GM19239 (cell line): ENCODE data around the gene MEIOSIN.

Experiments
- DNase-seq: peaks from one replicate; pipeline ENCODE4 v3.0.0; 2011; ENCODE audit warnings: low spot score; ENCODE audit not compliant: insufficient read length
- FAIRE-seq: peaks from 2 replicates; lab custom pipeline; 2011; peaks lifted over from hg19 to GRCh38; lab: Jason Lieb, UNC

MEIOSIN gene

DNA sequence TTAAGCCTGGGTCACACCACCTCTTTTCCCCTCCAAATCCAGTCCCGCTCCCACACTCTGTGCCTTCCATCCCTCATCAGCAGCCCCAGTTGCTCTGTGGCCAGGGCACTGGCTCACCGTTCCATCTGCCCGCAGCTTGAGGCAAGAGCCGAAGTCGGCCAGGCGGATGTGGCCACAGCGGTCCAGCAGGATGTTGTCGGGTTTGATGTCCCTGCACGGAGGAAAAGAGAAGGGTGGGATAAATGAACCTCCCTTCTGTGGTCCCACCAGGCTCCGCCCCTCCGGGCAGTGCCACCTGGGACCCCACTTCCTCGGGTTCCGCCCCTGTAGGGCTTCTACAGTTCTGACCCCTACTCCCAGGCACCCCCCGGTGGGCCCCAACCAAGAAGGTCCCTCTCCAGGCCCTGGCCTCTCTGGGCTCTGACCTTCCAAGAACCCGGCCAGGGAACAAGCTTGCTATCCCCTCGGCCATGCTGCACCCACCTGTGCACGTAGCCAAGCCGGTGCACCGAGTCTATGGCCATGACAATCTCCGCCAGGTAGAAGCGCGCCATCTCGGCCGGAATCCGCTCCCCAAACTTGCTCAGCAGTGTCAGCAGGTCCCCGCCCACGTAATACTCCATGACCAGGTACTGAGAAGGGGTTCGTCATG, 44.9 kb downstream of the MEIOSIN start:
- no peak for DNase-seq
- no peak for FAIRE-seq

DNA sequence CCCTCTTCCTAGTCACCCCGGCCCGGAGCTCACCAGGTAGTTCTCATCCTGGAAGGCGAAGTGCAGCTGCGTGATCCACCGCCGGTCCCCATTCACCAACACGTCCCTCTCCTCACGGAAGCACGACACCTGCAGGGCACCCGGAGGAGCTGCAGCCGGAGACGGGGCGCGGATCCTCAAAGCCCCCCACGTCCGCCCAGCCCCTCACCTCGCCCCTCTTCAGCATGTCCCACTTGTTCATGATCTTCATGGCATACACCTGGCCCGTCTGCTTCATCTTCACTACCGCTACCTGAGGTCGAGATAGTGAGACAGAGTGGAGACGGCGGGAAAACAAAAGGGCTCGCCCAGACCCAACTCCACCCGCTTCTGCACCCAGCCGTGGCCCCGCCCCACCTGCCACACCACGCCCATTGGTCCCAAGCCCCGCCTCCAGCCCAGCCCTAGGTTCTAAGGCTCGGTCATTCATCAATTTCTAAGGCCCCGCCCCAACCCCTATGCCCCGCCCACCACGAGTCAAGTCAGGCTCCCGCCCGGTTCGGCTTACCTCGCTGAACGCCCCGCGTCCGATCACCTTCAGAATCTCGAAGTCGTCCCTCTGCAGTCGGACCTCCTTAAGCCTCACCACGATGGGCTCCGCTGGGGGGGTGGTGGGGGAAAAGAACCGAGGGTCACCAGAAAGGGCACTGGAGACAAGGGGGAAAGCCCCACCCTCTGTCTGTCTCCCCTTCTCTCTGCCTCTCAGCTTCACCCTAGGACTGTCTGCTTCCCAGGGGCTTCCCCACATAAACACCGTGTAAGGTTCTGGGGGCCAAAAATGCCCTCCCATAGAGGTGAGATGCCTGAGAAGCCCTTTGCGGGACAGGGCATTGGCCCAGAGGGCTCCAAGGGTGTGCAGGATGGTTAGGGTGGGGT, 46.2 kb downstream of the MEIOSIN start:
- DNase-seq = peak; percentile 97
- peak; percentile 95 for FAIRE-seq

DNA sequence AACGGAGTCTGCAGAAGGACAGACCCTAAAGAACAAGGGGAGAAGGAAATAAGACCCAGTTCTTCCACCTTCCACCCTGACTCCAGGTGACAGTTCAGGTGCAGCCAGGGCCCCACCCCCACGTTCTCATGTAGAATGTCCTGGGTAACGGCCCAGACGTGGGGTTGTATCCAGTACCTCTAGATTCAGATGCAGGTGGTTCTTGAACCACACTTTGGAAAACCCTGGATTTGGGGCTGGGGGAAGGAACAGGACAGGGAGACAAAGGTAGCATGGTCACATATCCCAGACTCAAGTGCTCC, 46.9 kb downstream of the MEIOSIN start:
- FAIRE-seq = no peak
- no peak for DNase-seq

DNA sequence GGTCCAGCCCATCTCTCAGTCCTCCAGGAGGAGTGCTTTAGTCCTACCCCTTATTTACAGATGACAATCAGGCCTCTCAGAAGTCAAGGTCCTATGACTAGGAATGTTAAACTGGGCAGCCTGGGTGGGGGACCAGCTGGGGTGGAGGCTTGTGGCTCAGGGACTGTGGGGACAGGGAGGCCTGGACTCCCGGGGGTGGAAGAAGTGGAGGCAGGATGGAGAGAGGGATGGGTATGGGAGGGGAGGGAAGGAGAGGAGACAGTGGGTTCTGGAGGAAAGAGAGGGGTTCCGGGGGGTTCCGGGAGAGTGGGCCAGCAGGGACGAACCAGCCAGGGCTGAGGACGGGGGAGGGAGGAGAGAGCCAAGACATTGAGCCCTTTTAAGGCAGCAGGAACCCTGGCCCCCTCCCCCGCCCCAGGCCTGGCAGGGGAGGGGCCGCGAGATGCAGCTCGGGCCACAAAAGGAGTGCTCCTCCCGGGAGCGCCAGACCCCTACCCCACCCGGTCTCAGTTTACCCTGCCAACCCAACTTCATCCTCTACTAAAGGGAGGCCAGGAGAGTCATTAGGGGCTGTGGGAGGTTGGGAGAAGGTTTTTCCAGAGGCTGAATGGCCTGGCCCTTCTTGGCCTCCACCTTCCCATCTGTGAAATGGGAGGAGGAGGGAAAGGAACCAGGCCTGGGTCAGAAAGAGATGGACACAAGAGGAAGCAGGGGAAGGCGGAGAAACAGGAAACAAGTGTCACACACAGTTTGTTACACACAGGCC, 47.4 kb downstream of the MEIOSIN start:
- FAIRE-seq (no peak), DNase-seq (no peak)

DNA sequence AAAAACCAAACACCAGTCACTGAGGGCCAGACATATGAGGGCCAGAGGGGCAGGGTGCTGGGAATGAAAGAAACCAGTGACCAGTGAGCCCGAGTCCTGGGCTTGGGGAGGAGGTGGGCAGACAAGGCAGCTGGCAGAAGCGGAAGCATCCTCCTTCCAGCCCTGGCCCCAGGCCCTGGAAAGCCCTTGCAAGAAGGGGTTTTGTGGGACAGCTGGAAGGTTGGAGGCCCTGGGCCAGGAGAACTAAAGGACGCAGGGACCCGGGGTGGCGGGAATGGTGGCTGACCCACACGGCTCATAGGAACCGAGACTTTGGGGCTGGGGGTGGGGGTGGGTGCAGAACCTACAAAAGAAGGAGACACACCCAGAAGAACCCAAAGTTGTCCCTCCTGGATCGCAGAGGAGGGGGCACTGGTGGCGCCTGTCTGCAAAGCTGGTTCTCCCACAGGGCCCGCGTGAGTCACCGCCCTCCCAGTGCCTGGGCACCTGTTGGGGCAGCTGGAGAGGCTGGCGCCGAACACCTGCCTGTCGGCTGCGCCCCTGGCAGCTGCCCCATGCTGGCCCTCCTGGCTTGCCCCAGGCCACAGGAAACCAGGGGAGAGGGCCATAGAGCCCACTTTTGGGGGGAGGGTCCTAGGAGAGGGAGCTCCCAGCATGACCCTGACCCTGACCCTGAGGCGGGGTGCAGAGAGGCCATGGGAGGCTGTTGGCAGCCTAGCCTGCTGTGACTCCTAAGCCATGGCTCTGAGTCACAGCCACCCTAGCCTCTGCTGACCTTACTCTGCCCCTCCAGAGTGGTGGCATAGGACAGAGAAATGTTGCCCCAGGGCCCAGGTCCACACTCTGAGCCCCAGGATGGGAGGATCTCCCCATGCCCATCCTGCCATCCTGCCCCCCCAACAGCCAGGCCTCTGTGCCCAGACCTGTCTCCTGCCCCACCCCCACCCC, 48.2 kb downstream of the MEIOSIN start:
- DNase-seq (no peak), FAIRE-seq (no peak)

DNA sequence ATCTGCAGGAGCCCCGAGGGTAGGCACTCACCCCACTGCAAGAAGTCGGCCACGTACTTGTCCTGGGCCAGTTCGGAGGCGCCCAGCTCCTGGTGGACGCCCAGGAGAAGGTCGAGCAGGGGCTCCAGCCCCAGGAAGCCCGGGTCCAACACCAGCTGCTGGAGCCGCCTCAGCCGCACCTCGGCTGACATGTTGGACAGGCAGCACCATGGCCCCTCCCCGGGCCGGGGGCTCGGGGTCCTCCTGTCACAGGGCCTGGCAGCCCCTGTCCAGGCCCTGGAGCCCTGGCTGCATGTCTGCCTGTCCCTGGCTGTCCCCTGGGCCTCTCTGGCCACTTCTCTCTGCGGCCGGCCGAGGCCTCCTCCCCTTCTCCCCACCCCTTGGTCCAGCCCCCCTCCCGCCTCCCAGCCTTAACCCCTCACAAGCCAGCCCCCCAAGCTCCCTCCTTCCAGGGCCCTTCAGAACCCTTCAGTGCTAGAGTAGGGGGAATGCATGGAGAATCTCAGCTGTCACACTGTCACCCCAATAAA, 49.0 kb downstream of the MEIOSIN start, which contains the start of gene DMPK:
TSS of gene DMPK (minus strand) at position 329 of the 530 bp plus-strand sequence. CDS start at position 191, 138 bp downstream.
- DNase-seq = no peak
- FAIRE-seq = no peak

DNA sequence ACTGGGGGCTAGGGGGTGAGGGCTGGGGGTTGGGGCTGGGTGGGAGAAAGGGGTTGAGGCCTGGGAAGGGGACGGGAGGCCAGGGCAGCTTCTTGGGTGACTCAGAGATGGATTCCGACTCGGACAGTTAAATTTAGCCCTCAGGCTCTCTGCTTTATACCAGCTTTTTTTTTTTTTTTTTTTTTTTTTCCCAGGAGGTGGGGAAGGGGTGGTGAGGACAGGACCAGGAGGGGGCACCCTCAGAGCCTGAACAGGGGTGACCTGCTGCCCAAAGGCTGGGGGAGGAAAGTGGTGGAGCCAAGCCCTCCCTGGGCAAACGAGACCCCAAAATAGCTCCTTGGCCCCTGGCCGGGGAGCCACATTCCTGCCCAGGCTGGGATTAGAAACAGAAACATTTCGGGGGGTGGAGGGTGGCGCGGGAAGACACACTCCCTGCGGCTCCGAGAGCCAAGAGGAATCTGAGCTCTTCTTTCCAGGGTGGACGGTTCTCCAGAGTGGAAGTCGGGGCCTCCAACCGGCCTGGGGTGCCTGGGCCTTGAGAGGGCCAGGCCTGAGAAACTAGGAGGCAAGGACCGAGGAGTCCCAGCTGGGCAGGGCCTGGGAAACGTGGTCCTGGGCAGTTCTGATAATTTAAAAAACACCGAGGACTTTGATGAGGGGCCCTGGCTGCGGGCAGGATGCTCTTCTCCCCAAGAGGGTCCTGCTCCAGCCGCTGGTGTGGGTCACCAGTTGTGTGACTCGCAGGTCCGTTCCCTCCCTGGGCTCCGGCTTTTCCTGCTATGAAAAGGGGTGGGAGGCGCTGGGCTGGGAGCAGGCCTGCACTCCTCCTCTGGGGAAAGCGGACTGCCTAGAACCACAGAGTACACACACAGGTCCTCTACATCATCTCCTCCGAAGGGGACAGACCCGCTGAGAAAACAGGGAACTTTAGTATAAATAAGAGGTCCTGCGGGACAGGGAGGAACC, 49.9 kb downstream of the MEIOSIN start:
- DNase-seq (no peak), FAIRE-seq (no peak)

DNA sequence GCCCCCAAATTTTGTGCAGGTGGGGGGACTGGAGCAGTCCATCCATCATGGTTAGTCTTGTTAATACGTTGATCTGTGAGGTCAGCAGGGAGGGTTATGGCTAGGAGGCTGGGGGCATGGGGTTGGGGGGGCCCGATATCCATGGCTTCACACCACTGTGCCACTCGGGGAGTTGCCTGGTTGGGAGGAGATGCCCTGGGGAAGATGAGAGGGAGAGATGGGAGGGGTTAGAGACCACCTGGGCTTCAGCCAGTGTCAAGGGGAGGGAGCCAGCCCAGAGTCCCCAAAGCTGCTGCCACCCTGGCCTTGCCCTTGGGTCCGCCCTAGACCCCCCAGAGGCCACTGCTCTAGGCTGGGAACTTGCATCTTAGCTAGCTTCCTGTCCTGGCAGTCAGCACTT, 50.9 kb downstream of the MEIOSIN start:
- FAIRE-seq = no peak

DNA sequence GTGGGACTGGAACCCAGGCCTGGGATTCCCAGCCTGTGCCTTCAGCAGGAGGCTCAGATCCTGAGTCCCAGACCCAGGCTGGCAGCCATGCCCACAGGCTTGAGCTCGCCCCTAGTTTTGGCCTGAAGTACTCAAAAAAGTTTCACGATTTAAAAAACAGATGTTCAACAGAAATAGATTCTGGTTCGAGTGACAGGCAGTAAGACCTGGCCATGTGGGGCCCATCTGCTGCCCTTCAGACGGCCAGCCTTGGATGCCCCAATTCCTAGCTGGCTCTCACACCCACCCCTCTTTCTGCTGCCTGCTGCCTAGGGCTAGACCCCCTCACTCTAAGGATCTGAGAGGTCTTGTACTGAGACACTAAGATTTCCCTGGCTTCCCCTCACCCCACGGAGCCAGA, 51.9 kb downstream of the MEIOSIN start:
- DNase-seq (no peak), FAIRE-seq (no peak)

More for the DNA sequence above, 50.9 kb downstream of the MEIOSIN start:
- no peak for DNase-seq

DNA sequence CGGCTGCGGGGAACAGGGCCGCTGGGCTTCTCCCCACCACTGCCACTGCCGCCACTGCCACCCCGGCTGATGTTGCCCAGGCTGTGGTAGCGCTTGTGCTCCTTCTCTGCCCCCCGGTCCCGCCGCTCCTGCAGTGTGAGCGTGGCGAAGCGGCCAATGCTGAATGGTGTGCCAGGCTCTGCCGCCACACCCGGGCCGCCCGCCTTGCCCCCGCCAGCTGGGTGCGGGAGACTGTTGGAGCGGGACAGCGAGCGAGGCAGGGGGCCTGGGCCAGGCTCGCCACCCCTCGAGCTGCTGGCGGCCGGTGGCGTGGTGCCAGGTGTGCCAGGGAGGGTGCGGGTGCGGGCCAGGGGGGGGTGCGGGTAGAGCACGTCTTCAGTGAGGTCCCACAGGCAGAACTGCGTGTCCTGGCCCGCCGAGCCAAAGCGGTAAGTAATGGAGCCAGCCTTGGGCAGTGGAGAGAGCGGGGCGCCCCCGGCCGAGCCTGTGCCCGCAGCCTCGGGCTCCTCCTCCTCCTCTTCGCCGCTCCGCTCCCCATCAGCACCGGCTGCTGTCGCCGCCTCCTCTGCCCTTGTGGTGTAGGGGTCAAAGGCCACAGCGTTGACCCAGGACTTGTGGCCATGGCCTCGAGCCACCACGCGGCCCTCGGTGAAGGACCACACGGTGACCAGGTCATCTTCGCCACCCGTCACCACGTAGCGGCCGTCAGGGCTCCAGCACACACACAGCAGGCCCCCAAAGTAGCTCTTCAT, 52.7 kb downstream of the MEIOSIN start:
- FAIRE-seq (no peak), DNase-seq (no peak)

DNA sequence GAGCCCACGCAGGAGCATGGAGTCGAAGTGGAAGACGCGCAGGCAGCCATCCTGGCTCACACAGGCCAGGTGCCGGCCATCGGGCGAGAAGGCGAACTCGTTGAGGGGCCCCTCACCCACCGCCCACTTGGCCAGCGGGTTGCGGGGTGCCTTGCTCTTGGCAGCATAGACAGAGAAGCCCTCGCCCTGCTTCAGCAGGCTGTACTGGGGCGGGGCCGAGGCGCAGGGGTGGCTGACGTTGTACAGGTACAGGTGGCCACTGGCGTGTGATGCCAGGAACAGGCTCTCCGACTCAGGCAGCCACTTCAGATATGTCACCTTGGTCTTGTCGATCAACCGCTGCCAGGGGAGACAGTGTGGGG, 53.3 kb downstream of the MEIOSIN start:
- FAIRE-seq (no peak), DNase-seq (no peak)

DNA sequence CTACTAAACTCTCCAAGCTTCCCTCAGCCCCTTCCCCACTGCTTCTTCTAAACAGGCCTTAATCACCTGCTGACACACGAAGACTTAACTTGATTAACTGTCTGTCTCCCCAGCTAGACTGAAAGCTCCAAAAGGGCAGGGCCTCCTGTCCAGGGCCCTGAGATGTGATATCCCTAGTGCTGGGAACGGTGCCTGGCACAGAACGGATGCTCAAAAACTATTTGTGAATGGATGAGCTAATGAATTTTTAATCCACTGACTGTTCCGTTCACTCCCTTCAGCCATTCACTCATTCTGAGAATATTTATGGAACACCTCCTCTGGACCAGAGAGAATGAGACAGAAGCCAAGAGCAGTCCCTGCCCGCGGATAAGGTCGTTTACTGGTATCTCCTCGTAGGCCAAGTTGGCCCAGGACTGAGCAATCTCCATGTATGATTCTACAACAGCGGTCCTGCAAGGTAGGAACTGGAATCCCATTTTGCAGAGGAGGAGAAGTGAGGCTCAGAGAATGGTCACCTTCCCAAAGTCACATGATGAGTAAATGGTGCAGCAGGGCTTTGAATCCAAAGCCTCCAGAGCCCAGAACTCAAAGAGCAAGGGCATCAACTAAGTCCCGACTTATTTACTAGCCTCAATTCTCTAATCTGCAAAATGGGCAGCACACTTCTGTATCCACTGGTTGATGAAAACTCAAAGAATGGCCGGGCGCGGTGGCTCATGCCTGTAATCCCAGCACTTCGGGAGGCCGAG, 56.0 kb downstream of the MEIOSIN start:
- FAIRE-seq = no peak
- DNase-seq = no peak

DNA sequence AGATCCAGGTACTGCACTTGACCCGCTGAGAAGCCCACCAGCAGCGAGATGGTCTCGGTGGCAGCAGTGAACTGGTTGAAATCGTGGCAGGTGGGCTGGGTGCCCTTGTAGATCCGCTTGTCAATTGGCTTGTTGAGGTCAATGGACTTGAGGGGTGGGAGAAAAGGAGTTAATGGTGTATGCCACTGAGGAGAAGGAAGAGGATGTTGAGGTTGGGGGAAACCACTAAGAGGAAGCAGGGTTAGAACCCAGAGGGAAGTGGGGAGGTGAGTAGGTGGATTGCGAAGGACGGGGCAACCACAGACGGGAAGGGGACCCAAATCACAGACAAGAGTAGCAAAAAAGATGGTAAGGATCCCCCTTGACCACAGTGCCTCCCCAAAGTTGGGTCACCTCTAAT, 57.7 kb downstream of the MEIOSIN start:
- DNase-seq = no peak
- FAIRE-seq = peak; percentile 84

DNA sequence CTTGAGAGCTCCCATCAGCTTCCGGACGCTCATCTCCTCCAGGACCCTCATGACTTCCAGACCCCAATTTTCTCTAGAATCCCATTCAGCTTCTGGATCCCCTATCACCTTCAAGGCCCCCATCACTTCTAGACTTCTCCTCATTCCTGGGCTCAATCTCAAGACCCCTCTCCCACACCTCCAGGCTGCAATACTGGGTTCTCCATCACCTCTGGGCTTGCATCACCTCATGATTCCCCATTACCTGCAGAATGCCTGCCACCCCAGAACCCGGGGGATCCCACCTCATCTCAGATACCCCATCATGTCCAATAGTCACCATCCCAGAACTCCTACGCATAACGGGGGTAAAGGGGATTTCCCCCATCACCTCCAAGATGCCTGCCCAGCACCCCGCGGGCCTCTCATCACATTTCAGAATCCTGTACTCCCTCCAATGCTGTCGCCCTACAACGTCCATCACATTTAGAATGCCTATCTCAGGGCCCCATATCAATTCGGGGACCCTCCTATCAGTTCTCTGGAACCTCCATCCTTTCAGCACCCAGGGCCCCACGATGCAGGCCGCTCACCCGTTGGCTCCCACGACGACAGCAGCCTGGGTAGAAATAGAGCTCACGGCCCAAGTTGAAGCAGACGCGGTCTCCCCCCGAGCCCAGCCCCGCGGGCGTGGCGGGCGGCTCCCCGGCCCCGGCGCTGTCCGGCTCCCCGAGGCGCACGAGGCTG, 58.7 kb downstream of the MEIOSIN start:
- DNase-seq (no peak), FAIRE-seq (peak; percentile 69)

DNA sequence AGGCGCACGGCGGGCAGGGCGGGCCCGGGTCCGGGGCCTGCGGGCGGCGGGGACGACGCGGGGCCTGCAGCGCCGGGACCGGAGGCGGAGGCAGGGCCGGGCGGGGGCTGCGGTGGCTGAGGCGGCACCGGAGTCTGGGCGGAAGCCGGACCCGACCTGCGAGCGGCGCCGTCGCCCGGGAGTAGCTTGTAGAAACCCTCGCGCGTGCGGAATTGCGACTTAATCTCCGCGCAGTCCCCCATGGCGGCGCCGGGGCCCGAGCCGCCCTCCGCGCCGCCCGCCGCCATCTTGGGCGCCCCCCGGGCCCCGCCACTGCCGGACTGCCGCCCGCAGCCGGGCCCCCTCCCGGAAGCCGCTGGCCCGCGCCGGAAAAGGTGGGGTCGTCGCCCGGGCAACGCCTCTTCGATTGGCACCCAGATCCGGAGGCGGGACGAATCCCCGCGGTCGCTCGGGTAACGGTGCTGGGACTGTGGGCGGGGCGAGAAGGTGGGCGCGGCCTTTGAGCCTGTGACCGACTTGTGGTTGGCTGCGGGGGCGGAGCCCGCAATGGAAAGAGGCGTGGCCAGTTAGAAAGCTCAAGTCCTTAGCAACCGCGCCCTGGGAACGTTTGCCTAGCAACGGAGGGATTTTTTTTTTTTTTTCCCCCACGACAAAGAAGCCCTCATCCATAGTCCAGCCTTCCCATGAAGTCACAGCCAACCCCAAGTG, 59.4 kb downstream of the MEIOSIN start, which contains the start of gene DMWD:
TSS of gene DMWD (minus strand) at position 376 of the 708 bp plus-strand sequence. CDS start at position 287, 89 bp downstream.
- DNase-seq (peak; percentile 99), FAIRE-seq (peak; percentile 98)

DNA sequence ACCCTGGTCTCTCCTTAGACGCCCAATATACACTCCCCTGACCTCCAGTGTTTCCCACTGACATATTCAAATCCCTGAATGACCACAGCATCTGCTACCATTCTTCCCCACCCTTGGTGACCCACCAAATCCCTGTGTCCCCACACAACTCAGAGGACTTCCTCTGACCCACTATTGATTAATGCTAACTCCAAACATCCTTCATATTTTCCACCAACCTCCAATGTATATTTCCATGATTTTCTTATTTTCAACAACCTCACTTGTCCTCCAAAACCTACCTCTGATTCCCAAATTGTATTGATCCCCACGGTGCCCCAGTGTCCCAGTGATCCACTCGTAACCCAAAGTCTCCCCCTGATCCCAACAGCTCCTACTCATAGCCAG, 59.9 kb downstream of the MEIOSIN start:
- FAIRE-seq (peak; percentile 59), DNase-seq (no peak)
